DOHH2 (cell line): ENCODE measurements around the gene SH3TC2.

ENCODE experiments used
- CTCF ChIP-seq: fragments of 200-600 bp; sonication (generic); IDR thresholded peaks from one replicate; pipeline ENCODE4 v1.5.1; 2014; ENCODE audit warnings: antibody characterized with exemption, mild to moderate bottlenecking, low read depth, low read length; ENCODE audit not compliant: poor library complexity, severe bottlenecking
- EZH2phosphoT487 ChIP-seq: fragments of 200-600 bp; sonication (generic); IDR thresholded peaks from 2 replicates; pipeline ENCODE4 v1.6.1; 2017; ENCODE audit warnings: borderline replicate concordance, mild to moderate bottlenecking, antibody characterized with exemption, low read length, moderate library complexity, mixed read lengths

- TF ChIP-seq CTCF: no peak
- no peak for TF ChIP-seq EZH2phosphoT487
These were observed 95.9 kb downstream of the SH3TC2 start for GRCh38 chr5:148966938-148967337.
